ENCODE data around the gene NAA10.

Gene NAA10

GRCh38 chrX:153966841-153967535 is 32.2 kb upstream of the NAA10 start:
- DNase-seq: no peak

GRCh38 chrX:153966283-153966688 is 31.4 kb upstream of the NAA10 start:
- DNase-seq: no peak

- DNase-seq: no peak
Observed at GRCh38 chrX:153965406-153965805, 30.6 kb upstream of the NAA10 start.

- no peak for DNase-seq
Observed at GRCh38 chrX:153964105-153964504, 29.3 kb upstream of the NAA10 start.

- DNase-seq: no peak
Observed at GRCh38 chrX:153963546-153963945, 28.7 kb upstream of the NAA10 start.

GRCh38 chrX:153961292-153961691 is 26.5 kb upstream of the NAA10 start:
- no peak for DNase-seq

GRCh38 chrX:153960786-153961185 is 25.9 kb upstream of the NAA10 start:
- DNase-seq: no peak

- no peak for DNase-seq
Observed at GRCh38 chrX:153960077-153960476, 25.2 kb upstream of the NAA10 start.

GRCh38 chrX:153959649-153960048 is 24.8 kb upstream of the NAA10 start:
- no peak for DNase-seq

GRCh38 chrX:153958605-153959004 is 23.8 kb upstream of the NAA10 start:
- DNase-seq: no peak

GRCh38 chrX:153957224-153957623 is 22.4 kb upstream of the NAA10 start:
- DNase-seq: no peak

- DNase-seq: no peak
Observed at GRCh38 chrX:153956044-153956907, 21.4 kb upstream of the NAA10 start.

- no peak for DNase-seq
Observed at GRCh38 chrX:153955228-153955732, 20.4 kb upstream of the NAA10 start.

- no peak for DNase-seq
Observed at GRCh38 chrX:153954558-153955227, 19.9 kb upstream of the NAA10 start.

- no peak for DNase-seq
Observed at GRCh38 chrX:153953892-153954557, 19.2 kb upstream of the NAA10 start.

GRCh38 chrX:153953342-153953830 is 18.5 kb upstream of the NAA10 start:
- peak; percentile 70 for DNase-seq

- no peak for DNase-seq
Observed at GRCh38 chrX:153952373-153953026, 17.7 kb upstream of the NAA10 start.

- DNase-seq: no peak
Observed at GRCh38 chrX:153951683-153952372, 17.0 kb upstream of the NAA10 start.

- DNase-seq: no peak
Observed at GRCh38 chrX:153950127-153950526, 15.3 kb upstream of the NAA10 start.

GRCh38 chrX:153948847-153949805 is 14.3 kb upstream of the NAA10 start:
- no peak for DNase-seq

Measured in NCI-H1436 (cell line).